Neural progenitor cell (in vitro differentiated cells): ENCODE measurements around the gene CRHR2. TPM values are rescaled to one million over a fixed set of nuclear protein-coding genes. Genes with fewer than 3 reads are reported as not detected.
A peak's percentile ranks its signal among the peaks of the same experiment; 100 is the strongest.

ENCODE experiments used
- DNase-seq: peaks from one replicate; pipeline ENCODE4 v3.0.0-alpha.2; 2016; ENCODE audit warnings: low spot score
- H2AFZ ChIP-seq: fragments of 200-600 bp; sonication (generic); replicated peaks from 2 replicates; pipeline ENCODE4 v1.6.1; 2016; ENCODE audit warnings: antibody characterized with exemption
- H3F3A ChIP-seq: fragments of 200-600 bp; sonication (generic); 2 replicates; pipeline ENCODE4 v1.6.1; 2016; ENCODE audit warnings: antibody characterized with exemption, low read depth
- H3K27ac ChIP-seq: fragments of 200-600 bp; sonication (generic); 2 replicates; pipeline ENCODE4 v1.5.1; 2016; ENCODE audit warnings: mild to moderate bottlenecking
- H3K27me3 ChIP-seq: fragments of 200-600 bp; sonication (generic); 2 replicates; pipeline ENCODE4 v1.6.1; 2016; ENCODE audit warnings: mild to moderate bottlenecking, moderate library complexity
- H3K36me3 ChIP-seq: fragments of 200-600 bp; sonication (generic); 2 replicates; pipeline ENCODE4 v1.5.1; 2016
- H3K4me1 ChIP-seq: fragments of 200-600 bp; sonication (generic); 2 replicates; pipeline ENCODE4 v1.6.1; 2016; ENCODE audit warnings: mixed run types
- H3K4me2 ChIP-seq: fragments of 200-600 bp; sonication (generic); 2 replicates; pipeline ENCODE4 v1.6.1; 2016
- H3K4me3 ChIP-seq: fragments of 200-600 bp; sonication (generic); 2 replicates; pipeline ENCODE4 v1.5.1; 2016
- H3K79me2 ChIP-seq: fragments of 200-600 bp; sonication (generic); 2 replicates; pipeline ENCODE4 v1.6.1; 2016; ENCODE audit warnings: low read depth
- H3K9ac ChIP-seq: fragments of 200-600 bp; sonication (generic); 2 replicates; pipeline ENCODE4 v1.6.1; 2016
- H3K9me3 ChIP-seq: fragments of 200-600 bp; sonication (generic); 2 replicates; pipeline ENCODE4 v1.5.1; 2016; ENCODE audit warnings: low read depth
- H4K20me1 ChIP-seq: fragments of 200-600 bp; sonication (generic); 2 replicates; pipeline ENCODE4 v1.6.1; 2016; ENCODE audit warnings: low read depth
- H3K27ac Mint-ChIP-seq: 3 replicates; pipeline ENCODE4 v1.8.0; 2021; ENCODE audit warnings: mixed read lengths
- H3K27me3 Mint-ChIP-seq: 2 replicates; pipeline ENCODE4 v1.8.0; 2022; ENCODE audit warnings: low read depth, mild to moderate bottlenecking, inconsistent platforms, moderate library complexity, mixed read lengths; ENCODE audit not compliant: insufficient read depth
- H3K36me3 Mint-ChIP-seq: 3 replicates; pipeline ENCODE4 v1.8.0; 2021; ENCODE audit warnings: mixed read lengths
- H3K4me1 Mint-ChIP-seq: 3 replicates; pipeline ENCODE4 v1.8.0; 2021; ENCODE audit warnings: mixed read lengths
- H3K4me3 Mint-ChIP-seq: 3 replicates; pipeline ENCODE4 v1.8.0; 2021; ENCODE audit warnings: mild to moderate bottlenecking, moderate library complexity, mixed read lengths
- H3K9me3 Mint-ChIP-seq: 3 replicates; pipeline ENCODE4 v1.8.0; 2020; ENCODE audit warnings: mixed read lengths
- CTCF ChIP-seq: fragments of 200-600 bp; sonication (generic); IDR thresholded peaks from 2 replicates; pipeline ENCODE4 v1.5.1; 2017; ENCODE audit warnings: antibody characterized with exemption, mild to moderate bottlenecking
- EZH2 ChIP-seq: fragments of 200-600 bp; sonication (generic); IDR thresholded peaks from 2 replicates; pipeline ENCODE4 v1.6.1; 2017; ENCODE audit warnings: antibody characterized with exemption, mild to moderate bottlenecking, moderate library complexity
- EZH2phosphoT487 ChIP-seq: fragments of 200-600 bp; sonication (generic); IDR thresholded peaks from 2 replicates; pipeline ENCODE4 v1.6.1; 2017; ENCODE audit warnings: antibody characterized with exemption
- total RNA-seq: library from RNA; depleted of rRNA; stranded (reverse); fragments of >200 nt; gene quantifications from 2 replicates; pipeline ENCODE4 v1.2.3, GENCODE V29; 2015; ENCODE audit warnings: low replicate concordance

The CRHR2 gene
- total RNA-seq, 1 donor from 2014 or later, result not detected

- Histone ChIP-seq H3K4me3 (no peak overlapping the region), H3K4me2 (no peak overlapping the region), H4K20me1 (peaks cover 18% of the 10 kb centered on the region), H3K79me2 (no peaks in the 10 kb centered on the region), H3K36me3 (no peaks in the 10 kb centered on the region), H3K9ac (no peak overlapping the region), H2AFZ (no peak overlapping the region), H3K27ac (no peak overlapping the region), H3F3A (peaks cover 6% of the 10 kb centered on the region), H3K9me3 (no peaks in the 10 kb centered on the region), H3K27me3 (no peaks in the 10 kb centered on the region), H3K4me1 (peaks cover 3% of the 10 kb centered on the region)
- TF ChIP-seq EZH2, result no peak
- TF ChIP-seq CTCF, result no peak
- TF ChIP-seq EZH2phosphoT487, result no peak
- H3K36me3 Mint-ChIP-seq, result no peaks in the 10 kb centered on the region
- DNase-seq, result no peak
- no peaks in the 10 kb centered on the region for H3K9me3 Mint-ChIP-seq
- peaks cover 3% of the 10 kb centered on the region for H3K27me3 Mint-ChIP-seq
- no peak overlapping the region for H3K27ac Mint-ChIP-seq
- no peak overlapping the region for H3K4me3 Mint-ChIP-seq
- peaks cover 7% of the 10 kb centered on the region for H3K4me1 Mint-ChIP-seq
Measured at GRCh38 chr7:30652132-30652531, 30.1 kb downstream of the CRHR2 start.

- Mint-ChIP-seq H3K36me3 (peaks cover 3% of the 10 kb centered on the region), H3K4me3 (no peak overlapping the region), H3K9me3 (no peaks in the 10 kb centered on the region), H3K27ac (no peak overlapping the region), H3K4me1 (peaks cover 7% of the 10 kb centered on the region), H3K27me3 (peaks cover 2% of the 10 kb centered on the region)
- no peaks in the 10 kb centered on the region for H3K27me3 ChIP-seq
- H2AFZ ChIP-seq, result no peak overlapping the region
- H3K36me3 ChIP-seq, result no peaks in the 10 kb centered on the region
- no peak overlapping the region for H3K4me2 ChIP-seq
- H3K9ac ChIP-seq, result no peak overlapping the region
- H3K4me1 ChIP-seq, result peaks cover 3% of the 10 kb centered on the region
- peaks cover 18% of the 10 kb centered on the region for H4K20me1 ChIP-seq
- no peak overlapping the region for H3K27ac ChIP-seq
- TF ChIP-seq CTCF (no peak), EZH2 (no peak), EZH2phosphoT487 (no peak)
- H3K9me3 ChIP-seq, result no peaks in the 10 kb centered on the region
- no peaks in the 10 kb centered on the region for H3K79me2 ChIP-seq
- peaks cover 6% of the 10 kb centered on the region for H3F3A ChIP-seq
- DNase-seq, result no peak
- no peak overlapping the region for H3K4me3 ChIP-seq
Measured at GRCh38 chr7:30650421-30650808, 31.8 kb downstream of the CRHR2 start.

- peak; percentile 23 for DNase-seq
- no peak overlapping the region for H3K4me3 Mint-ChIP-seq
- H3K27ac Mint-ChIP-seq, result no peak overlapping the region
Measured at GRCh38 chr7:30649717-30650420, 32.4 kb downstream of the CRHR2 start.

More at GRCh38 chr7:30649717-30650420, 32.4 kb downstream of the CRHR2 start:
- peaks cover under 1% of the 10 kb centered on the region for H3K79me2 ChIP-seq
- H2AFZ ChIP-seq, result no peak overlapping the region
- H3K36me3 Mint-ChIP-seq, result peaks cover 6% of the 10 kb centered on the region
- TF ChIP-seq CTCF, result no peak
- TF ChIP-seq EZH2, result no peak
- TF ChIP-seq EZH2phosphoT487, result no peak
- H3K27me3 ChIP-seq, result no peaks in the 10 kb centered on the region
- H4K20me1 ChIP-seq, result peaks cover 18% of the 10 kb centered on the region
- H3F3A ChIP-seq, result peaks cover 6% of the 10 kb centered on the region
- H3K4me1 Mint-ChIP-seq, result peaks cover 7% of the 10 kb centered on the region
- H3K4me2 ChIP-seq, result no peak overlapping the region
- no peak overlapping the region for H3K4me3 ChIP-seq
- H3K9ac ChIP-seq, result no peak overlapping the region
- H3K9me3 ChIP-seq, result no peaks in the 10 kb centered on the region
- H3K9me3 Mint-ChIP-seq, result no peaks in the 10 kb centered on the region
- H3K27me3 Mint-ChIP-seq, result peaks cover 2% of the 10 kb centered on the region
- H3K27ac ChIP-seq, result no peak overlapping the region
- H3K4me1 ChIP-seq, result peaks cover 3% of the 10 kb centered on the region
- H3K36me3 ChIP-seq, result no peaks in the 10 kb centered on the region
